Fibroblast of villous mesenchyme (primary cell): Measurements from ENCODE around the gene SIRPG. TPM values are rescaled to one million over a fixed set of nuclear protein-coding genes. Genes with fewer than 3 reads are reported as not detected.
A peak's percentile ranks its signal among the peaks of the same experiment; 100 is the strongest.
"Not testable (repeated sequence)": the region's sequence is repeated elsewhere in the genome, so short reads cannot be mapped to it uniquely, and the experiment has no call there.

ENCODE experiments used
- DNase-seq: peaks from one replicate; pipeline ENCODE4 v3.0.0-alpha.2; 2010; ENCODE audit warnings: low read depth
- H3K4me3 ChIP-seq: 2 replicates; pipeline ENCODE4 v1.5.1; 2011; ENCODE audit warnings: low read depth, mild to moderate bottlenecking, low read length
- CTCF ChIP-seq: IDR thresholded peaks from 2 replicates; pipeline ENCODE4 v1.5.1; 2012; ENCODE audit warnings: low read depth, mild to moderate bottlenecking, low read length; ENCODE audit not compliant: insufficient read depth
- total RNA-seq: library from RNA; depleted of rRNA; stranded (reverse); fragments of >200 nt; gene quantifications from 2 replicates; pipeline ENCODE4 v1.2.3, GENCODE V29; 2012

The SIRPG gene
- total RNA-seq = not detected in 2 replicates

GRCh38 chr20:1657556-1658334 lies at the start of gene SIRPG:
TSS of gene SIRPG (minus strand) at chr20:1657779. CDS start at chr20:1657714, 65 bp downstream.
- DNase-seq = no peak
- TF ChIP-seq CTCF = no peak

GRCh38 chr20:1706887-1707286 lies 49.3 kb upstream of the SIRPG start:
- not testable (repeated sequence) for H3K4me3 ChIP-seq, DNase-seq

More at GRCh38 chr20:1657556-1658334, at the start of gene SIRPG:
- no peak within 1 kb of the TSS for H3K4me3 ChIP-seq

- no peak for DNase-seq
- no peak overlapping the region for H3K4me3 ChIP-seq
- TF ChIP-seq CTCF = no peak
Observed at GRCh38 chr20:1706079-1706478, 48.5 kb upstream of the SIRPG start.

- DNase-seq = no peak
- no peak overlapping the region for H3K4me3 ChIP-seq
- TF ChIP-seq CTCF = no peak
Observed at GRCh38 chr20:1702855-1703254, 45.3 kb upstream of the SIRPG start.

- no peak for DNase-seq
- TF ChIP-seq CTCF = no peak
- no peak overlapping the region for H3K4me3 ChIP-seq
Observed at GRCh38 chr20:1702328-1702727, 44.7 kb upstream of the SIRPG start.

GRCh38 chr20:1700990-1701389 lies 43.4 kb upstream of the SIRPG start:
- H3K4me3 ChIP-seq = no peak overlapping the region
- TF ChIP-seq CTCF = no peak
- peak; percentile 3 for DNase-seq

DNA sequence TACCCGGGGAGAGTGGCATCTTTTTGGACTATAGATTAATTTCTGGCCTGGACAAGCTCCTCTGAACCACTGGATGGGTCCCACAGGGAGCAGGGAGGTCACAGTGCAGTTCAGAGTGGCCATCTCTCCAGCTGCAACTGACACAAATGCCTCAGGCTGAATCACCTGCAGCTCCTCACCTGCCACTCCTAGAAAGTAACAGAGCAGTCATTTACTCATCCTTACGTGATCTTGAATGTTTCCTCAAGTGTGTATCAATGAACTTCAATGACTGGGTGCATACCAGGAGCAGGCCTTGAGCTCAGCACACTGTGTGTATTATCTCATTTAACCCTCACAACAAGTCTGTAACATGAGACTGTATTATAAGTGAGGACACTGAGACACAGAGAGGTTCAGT lies 40.0 kb upstream of the SIRPG start:
- TF ChIP-seq CTCF = no peak
- H3K4me3 ChIP-seq = no peak overlapping the region
- no peak for DNase-seq
